ENCODE data around the gene ICAM5. TPM values are rescaled to one million over a fixed set of nuclear protein-coding genes. Genes with fewer than 3 reads are reported as not detected.

The ICAM5 gene
- total RNA-seq, 1 donor from 2014 or later = not detected

DNA sequence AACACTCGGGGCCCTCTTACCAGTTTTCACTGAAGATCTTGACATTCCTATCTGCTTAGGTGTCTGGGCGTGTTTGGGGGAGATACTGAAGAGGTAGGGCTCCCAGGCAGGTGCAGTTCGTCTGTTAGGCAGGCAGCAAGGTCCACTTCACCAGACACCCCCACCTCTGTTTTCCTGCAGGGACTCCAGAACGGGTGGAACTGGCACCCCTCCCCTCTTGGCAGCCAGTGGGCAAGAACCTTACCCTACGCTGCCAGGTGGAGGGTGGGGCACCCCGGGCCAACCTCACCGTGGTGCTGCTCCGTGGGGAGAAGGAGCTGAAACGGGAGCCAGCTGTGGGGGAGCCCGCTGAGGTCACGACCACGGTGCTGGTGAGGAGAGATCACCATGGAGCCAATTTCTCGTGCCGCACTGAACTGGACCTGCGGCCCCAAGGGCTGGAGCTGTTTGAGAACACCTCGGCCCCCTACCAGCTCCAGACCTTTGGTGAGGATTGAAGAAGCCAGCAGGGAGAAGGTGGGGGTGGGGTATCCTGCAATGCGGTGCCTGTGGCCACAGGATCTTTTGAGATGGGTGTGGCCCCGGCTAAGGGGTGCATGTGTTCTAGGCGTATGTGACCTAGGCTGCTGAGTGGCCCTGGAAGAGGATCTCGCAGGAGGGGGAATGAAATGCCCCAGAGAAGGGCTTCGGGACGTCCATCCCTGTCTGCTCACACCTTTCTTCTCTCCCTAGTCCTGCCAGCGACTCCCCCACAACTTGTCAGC, 6.3 kb upstream of the ICAM5 start:
- Histone ChIP-seq H3K9ac (no peak overlapping the region), H3K4me3 (no peak overlapping the region), H3F3A (ENCODE audit: low read depth) (peaks cover 21% of the 10 kb centered on the region), H3K9me3 (ENCODE audit: low read depth) (no peaks in the 10 kb centered on the region), H3K4me2 (no peak overlapping the region), H3K27ac (no peak overlapping the region), H3K4me1 (peaks cover 5% of the 10 kb centered on the region), H3K79me2 (ENCODE audit: low read depth) (no peaks in the 10 kb centered on the region), H3K27me3 (peaks cover 36% of the 10 kb centered on the region), H2AFZ (replicated peaks) (no peak overlapping the region), H3K36me3 (no peaks in the 10 kb centered on the region), H4K20me1 (ENCODE audit: low read depth) (peaks cover 10% of the 10 kb centered on the region)
- Mint-ChIP-seq H3K36me3 (no peaks in the 10 kb centered on the region), H3K9me3 (peaks cover 3% of the 10 kb centered on the region), H3K4me3 (no peak overlapping the region), H3K27me3 (ENCODE audit: insufficient read depth, low read depth) (peaks cover 47% of the 10 kb centered on the region), H3K4me1 (peaks cover under 1% of the 10 kb centered on the region), H3K27ac (no peak overlapping the region)
- DNase-seq (ENCODE audit: low spot score) = no peak
- TF ChIP-seq CTCF (IDR thresholded peaks at IDR 0.05) (no peak), EZH2phosphoT487 (IDR thresholded peaks at IDR 0.05) (no peak), EZH2 (IDR thresholded peaks at IDR 0.05) (no peak)

DNA sequence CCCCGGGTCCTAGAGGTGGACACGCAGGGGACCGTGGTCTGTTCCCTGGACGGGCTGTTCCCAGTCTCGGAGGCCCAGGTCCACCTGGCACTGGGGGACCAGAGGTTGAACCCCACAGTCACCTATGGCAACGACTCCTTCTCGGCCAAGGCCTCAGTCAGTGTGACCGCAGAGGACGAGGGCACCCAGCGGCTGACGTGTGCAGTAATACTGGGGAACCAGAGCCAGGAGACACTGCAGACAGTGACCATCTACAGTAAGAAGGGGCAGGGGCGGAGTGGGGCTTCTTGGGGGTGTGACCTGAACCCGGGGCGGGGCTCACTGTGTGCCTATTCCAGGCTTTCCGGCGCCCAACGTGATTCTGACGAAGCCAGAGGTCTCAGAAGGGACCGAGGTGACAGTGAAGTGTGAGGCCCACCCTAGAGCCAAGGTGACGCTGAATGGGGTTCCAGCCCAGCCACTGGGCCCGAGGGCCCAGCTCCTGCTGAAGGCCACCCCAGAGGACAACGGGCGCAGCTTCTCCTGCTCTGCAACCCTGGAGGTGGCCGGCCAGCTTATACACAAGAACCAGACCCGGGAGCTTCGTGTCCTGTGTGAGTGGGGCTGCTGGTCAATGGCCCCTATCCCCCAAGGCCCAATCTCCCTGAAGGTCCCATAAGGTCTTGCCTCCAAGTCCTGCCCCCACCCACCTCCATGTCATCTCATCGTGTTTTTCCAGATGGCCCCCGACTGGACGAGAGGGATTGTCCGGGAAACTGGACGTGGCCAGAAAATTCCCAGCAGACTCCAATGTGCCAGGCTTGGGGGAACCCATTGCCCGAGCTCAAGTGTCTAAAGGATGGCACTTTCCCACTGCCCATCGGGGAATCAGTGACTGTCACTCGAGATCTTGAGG, 5.4 kb upstream of the ICAM5 start:
- no peak overlapping the region for H2AFZ ChIP-seq (replicated peaks)
- H3K27ac Mint-ChIP-seq = no peak overlapping the region
- H3K4me3 ChIP-seq = no peak overlapping the region
- H3K9me3 ChIP-seq (ENCODE audit: low read depth) = no peaks in the 10 kb centered on the region
- peaks cover 55% of the 10 kb centered on the region for H3K27me3 Mint-ChIP-seq (ENCODE audit: insufficient read depth, low read depth)
- H3K4me2 ChIP-seq = no peak overlapping the region
- H3K36me3 Mint-ChIP-seq = no peaks in the 10 kb centered on the region
- peaks cover 10% of the 10 kb centered on the region for H4K20me1 ChIP-seq (ENCODE audit: low read depth)
- no peak overlapping the region for H3K4me3 Mint-ChIP-seq
- H3K36me3 ChIP-seq = no peaks in the 10 kb centered on the region
- H3K9me3 Mint-ChIP-seq = peaks cover 3% of the 10 kb centered on the region
- H3K79me2 ChIP-seq (ENCODE audit: low read depth) = no peaks in the 10 kb centered on the region
- peaks cover 27% of the 10 kb centered on the region for H3F3A ChIP-seq (ENCODE audit: low read depth)
- no peak for DNase-seq (ENCODE audit: low spot score)
- H3K4me1 ChIP-seq = peaks cover 5% of the 10 kb centered on the region
- H3K27me3 ChIP-seq = peaks cover 44% of the 10 kb centered on the region
- TF ChIP-seq EZH2phosphoT487 (IDR thresholded peaks at IDR 0.05) = no peak
- H3K27ac ChIP-seq = no peak overlapping the region
- H3K4me1 Mint-ChIP-seq = peaks cover 6% of the 10 kb centered on the region
- H3K9ac ChIP-seq = no peak overlapping the region

DNA sequence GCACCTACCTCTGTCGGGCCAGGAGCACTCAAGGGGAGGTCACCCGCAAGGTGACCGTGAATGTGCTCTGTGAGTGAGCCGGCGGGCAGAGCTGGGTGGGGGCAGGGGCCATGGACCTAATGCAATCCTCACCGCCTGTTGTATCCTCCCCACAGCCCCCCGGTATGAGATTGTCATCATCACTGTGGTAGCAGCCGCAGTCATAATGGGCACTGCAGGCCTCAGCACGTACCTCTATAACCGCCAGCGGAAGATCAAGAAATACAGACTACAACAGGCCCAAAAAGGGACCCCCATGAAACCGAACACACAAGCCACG, 4.8 kb upstream of the ICAM5 start:
- H3F3A ChIP-seq (ENCODE audit: low read depth) = peaks cover 29% of the 10 kb centered on the region
- no peak overlapping the region for H3K4me3 Mint-ChIP-seq
- H3K9ac ChIP-seq = no peak overlapping the region
- no peak for TF ChIP-seq EZH2phosphoT487 (IDR thresholded peaks at IDR 0.05)
- no peak for TF ChIP-seq CTCF (IDR thresholded peaks at IDR 0.05)
- TF ChIP-seq EZH2 (IDR thresholded peaks at IDR 0.05) = no peak
- peaks cover 50% of the 10 kb centered on the region for H3K27me3 ChIP-seq
- peaks cover 3% of the 10 kb centered on the region for H3K9me3 Mint-ChIP-seq
- no peak overlapping the region for H3K27ac ChIP-seq
- no peak overlapping the region for H3K4me2 ChIP-seq
- no peak overlapping the region for H2AFZ ChIP-seq (replicated peaks)
- H3K4me1 Mint-ChIP-seq = peaks cover 6% of the 10 kb centered on the region
- no peak for DNase-seq (ENCODE audit: low spot score)
- H3K9me3 ChIP-seq (ENCODE audit: low read depth) = no peaks in the 10 kb centered on the region
- peaks cover 11% of the 10 kb centered on the region for H4K20me1 ChIP-seq (ENCODE audit: low read depth)
- H3K4me3 ChIP-seq = no peak overlapping the region
- H3K36me3 ChIP-seq = no peaks in the 10 kb centered on the region
- H3K79me2 ChIP-seq (ENCODE audit: low read depth) = no peaks in the 10 kb centered on the region
- no peaks in the 10 kb centered on the region for H3K36me3 Mint-ChIP-seq
- peaks cover 58% of the 10 kb centered on the region for H3K27me3 Mint-ChIP-seq (ENCODE audit: insufficient read depth, low read depth)
- peaks cover 5% of the 10 kb centered on the region for H3K4me1 ChIP-seq
- H3K27ac Mint-ChIP-seq = no peak overlapping the region
